HEK293 (cell line): ENCODE results near the gene MS4A10.

Experiments
- CTCF ChIA-PET: fragments of 350-600 bp; formaldehyde crosslinking; extraction: SDS; loops from one replicate; lab custom pipeline; 2021; ENCODE audit warnings: antibody characterized with exemption; lab: Yijun Ruan, JAX
- POLR2A ChIA-PET: fragments of 300-600 bp; formaldehyde crosslinking; extraction: SDS; loops from one replicate; lab custom pipeline; 2020; ENCODE audit warnings: antibody characterized with exemption, inconsistent platforms; lab: Yijun Ruan, JAX
- H3K27ac ChIP-seq: fragments of 200-500 bp; sonication (Bioruptor generic); 2 replicates; pipeline ENCODE4 v1.5.1; 2014; ENCODE audit warnings: low read depth, low read length, control low read depth, inconsistent platforms; ENCODE audit errors: extremely low read depth
- H3K36me3 ChIP-seq, 2 experiments: fragments of 200-500 bp in 1 of 2; sonication (Bioruptor generic) in 1 of 2; 1 replicate in 1 of 2; 2 replicates in 1 of 2; pipeline ENCODE4 v1.5.1; 2014 to 2017; ENCODE audit warnings: inconsistent platforms in 2 of 2, low read length in 2 of 2; ENCODE audit not compliant: control insufficient read depth in 2 of 2, insufficient read depth in 1 of 2
- H3K4me1 ChIP-seq: fragments of 200-500 bp; sonication (Bioruptor generic); 2 replicates; pipeline ENCODE4 v1.5.1; 2014; ENCODE audit warnings: mild to moderate bottlenecking, low read length, inconsistent platforms; ENCODE audit not compliant: control insufficient read depth, insufficient read depth
- H3K4me3 ChIP-seq: 2 replicates; pipeline ENCODE4 v1.5.1; 2011; ENCODE audit warnings: low read depth, mild to moderate bottlenecking, control low read depth, low read length, moderate library complexity
- H3K9me3 ChIP-seq: fragments of 200-500 bp; sonication (Bioruptor generic); 2 replicates; pipeline ENCODE4 v1.5.1; 2014; ENCODE audit warnings: low read depth, low read length, inconsistent platforms; ENCODE audit not compliant: control insufficient read depth, insufficient read depth
- GLI4 ChIP-seq: fragments of 450-650 bp; formaldehyde crosslinking; IDR thresholded peaks from 2 replicates; pipeline ENCODE4 v1.5.1; 2016; ENCODE audit warnings: missing biosample characterization, missing genetic modification characterization
- KLF10 ChIP-seq: fragments of 450-650 bp; IDR thresholded peaks from 2 replicates; pipeline ENCODE4 v1.5.1; 2018; ENCODE audit warnings: missing biosample characterization, mild to moderate bottlenecking, missing genetic modification characterization
- TCF7L2 ChIP-seq: IDR thresholded peaks from 2 replicates; pipeline ENCODE4 v1.6.1; 2011; ENCODE audit warnings: low read depth, mild to moderate bottlenecking, inconsistent platforms, low read length, moderate library complexity, borderline replicate concordance
- YY1 ChIP-seq: fragments of 450-650 bp; formaldehyde crosslinking; IDR thresholded peaks from 2 replicates; pipeline ENCODE4 v1.5.1; 2018; ENCODE audit warnings: missing biosample characterization, missing genetic modification characterization
- ZBTB7A ChIP-seq: fragments of 450-650 bp; formaldehyde crosslinking; IDR thresholded peaks from 2 replicates; pipeline ENCODE4 v1.5.1; 2016; ENCODE audit warnings: low read depth, missing biosample characterization, missing genetic modification characterization
- ZNF19 ChIP-seq: fragments of 450-650 bp; formaldehyde crosslinking; IDR thresholded peaks from 2 replicates; pipeline ENCODE4; 2016; ENCODE audit warnings: missing biosample characterization, missing genetic modification characterization, low read depth
- ZNF335 ChIP-seq: fragments of 450-650 bp; formaldehyde crosslinking; conservative IDR thresholded peaks from 2 replicates; pipeline ENCODE4 v1.5.1; 2016; ENCODE audit warnings: missing biosample characterization, missing genetic modification characterization
- ZNF48 ChIP-seq: fragments of 450-650 bp; formaldehyde crosslinking; IDR thresholded peaks from 2 replicates; pipeline ENCODE4 v1.5.1; 2016; ENCODE audit warnings: missing biosample characterization, missing genetic modification characterization
- ZNF548 ChIP-seq: fragments of 450-650 bp; formaldehyde crosslinking; IDR thresholded peaks from 2 replicates; pipeline ENCODE4 v1.5.1; 2016; ENCODE audit warnings: missing biosample characterization, missing genetic modification characterization
- ZNF558 ChIP-seq: fragments of 450-650 bp; formaldehyde crosslinking; IDR thresholded peaks from 2 replicates; pipeline ENCODE4 v1.5.1; 2016; ENCODE audit warnings: missing biosample characterization, missing genetic modification characterization
- ZNF571 ChIP-seq: fragments of 450-650 bp; formaldehyde crosslinking; IDR thresholded peaks from 2 replicates; pipeline ENCODE4 v1.5.0; 2017; ENCODE audit warnings: missing biosample characterization, missing genetic modification characterization
- ZNF626 ChIP-seq: fragments of 450-650 bp; sonication (Bioruptor Pico); formaldehyde crosslinking; IDR thresholded peaks from 2 replicates; pipeline ENCODE4 v1.5.1; 2018; ENCODE audit warnings: missing biosample characterization, missing genetic modification characterization, inconsistent platforms
- ZNF776 ChIP-seq: fragments of 450-650 bp; formaldehyde crosslinking; IDR thresholded peaks from 2 replicates; pipeline ENCODE4 v1.5.0; 2017; ENCODE audit warnings: missing biosample characterization, missing genetic modification characterization, borderline replicate concordance
- ZNF791 ChIP-seq: fragments of 450-650 bp; formaldehyde crosslinking; IDR thresholded peaks from 2 replicates; pipeline ENCODE4 v1.5.1; 2016; ENCODE audit warnings: missing biosample characterization, missing genetic modification characterization
- ZSCAN23 ChIP-seq: fragments of 450-650 bp; formaldehyde crosslinking; IDR thresholded peaks from 2 replicates; pipeline ENCODE4 v1.5.1; 2016; ENCODE audit warnings: missing biosample characterization, missing genetic modification characterization
- TF ChIP-seq, protein P1 (sequence below): fragments of 450-650 bp; formaldehyde crosslinking; IDR thresholded peaks from 2 replicates; pipeline ENCODE4 v1.5.1; 2016; ENCODE audit warnings: missing biosample characterization, missing genetic modification characterization, borderline replicate concordance
- TF ChIP-seq, protein P2 (sequence below): fragments of 450-650 bp; formaldehyde crosslinking; IDR thresholded peaks from 2 replicates; pipeline ENCODE4 v1.5.1; 2016; ENCODE audit warnings: missing biosample characterization, missing genetic modification characterization
- TF ChIP-seq, protein P3 (sequence below): fragments of 450-650 bp; formaldehyde crosslinking; IDR thresholded peaks from 2 replicates; pipeline ENCODE4 v1.5.1; 2016; ENCODE audit warnings: missing biosample characterization, missing genetic modification characterization
- TF ChIP-seq, protein P4 (sequence below): fragments of 450-650 bp; IDR thresholded peaks from 2 replicates; pipeline ENCODE4 v1.5.1; 2018; ENCODE audit warnings: missing biosample characterization, mild to moderate bottlenecking, missing genetic modification characterization

The MS4A10 gene

DNA sequence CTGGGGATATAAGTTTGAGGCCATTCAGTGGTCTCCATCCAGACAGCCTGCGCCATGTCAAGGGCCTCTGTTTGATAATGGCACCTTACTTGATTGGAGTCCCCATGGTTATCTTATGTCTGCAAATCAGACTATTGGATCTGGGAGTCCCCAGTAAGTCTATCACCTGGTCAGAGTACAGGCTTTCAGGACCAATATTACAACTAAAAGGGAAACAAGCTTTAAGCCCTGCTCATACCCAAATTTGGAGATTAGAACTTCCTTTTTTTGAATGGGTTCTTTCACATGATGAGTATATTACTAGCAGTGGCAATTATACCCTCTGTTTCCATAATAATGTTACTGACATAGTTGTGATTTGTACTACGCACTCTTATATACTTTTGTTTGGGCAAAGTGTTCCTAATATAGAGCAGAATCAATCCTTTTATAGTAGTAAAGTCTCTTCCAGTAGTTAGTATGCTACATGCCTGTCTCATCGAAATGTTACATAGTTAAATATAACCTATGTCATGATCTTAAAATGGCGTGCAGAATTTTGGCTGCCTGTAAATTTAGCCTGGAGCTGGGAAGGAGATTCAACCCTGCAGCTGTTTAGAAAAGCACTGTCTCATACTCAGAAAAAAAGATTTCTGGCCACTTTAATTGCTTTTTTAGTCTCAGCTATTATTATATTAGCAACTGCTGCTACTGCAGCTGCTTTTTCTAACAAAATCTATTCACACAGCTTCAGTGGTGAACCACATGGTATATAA, 23.5 kb upstream of the MS4A10 start:
- Histone ChIP-seq H3K27ac (no peak overlapping the region), H3K4me3 (no peak overlapping the region), H3K36me3 (no peaks in the 10 kb centered on the region), H3K4me1 (no peaks in the 10 kb centered on the region), H3K9me3 (no peaks in the 10 kb centered on the region)
- ChIA-PET CTCF (interaction anchor here (0.6 to 5.2 kb wide), 8 partner anchors 8 to 402 kb away, joined by 3 to 34 read pairs (median 4); no protein-coding TSS in a partner anchor), POLR2A (no interaction called here)
- TF ChIP-seq KLF10 (tag by site-specific recombination): no peak

DNA sequence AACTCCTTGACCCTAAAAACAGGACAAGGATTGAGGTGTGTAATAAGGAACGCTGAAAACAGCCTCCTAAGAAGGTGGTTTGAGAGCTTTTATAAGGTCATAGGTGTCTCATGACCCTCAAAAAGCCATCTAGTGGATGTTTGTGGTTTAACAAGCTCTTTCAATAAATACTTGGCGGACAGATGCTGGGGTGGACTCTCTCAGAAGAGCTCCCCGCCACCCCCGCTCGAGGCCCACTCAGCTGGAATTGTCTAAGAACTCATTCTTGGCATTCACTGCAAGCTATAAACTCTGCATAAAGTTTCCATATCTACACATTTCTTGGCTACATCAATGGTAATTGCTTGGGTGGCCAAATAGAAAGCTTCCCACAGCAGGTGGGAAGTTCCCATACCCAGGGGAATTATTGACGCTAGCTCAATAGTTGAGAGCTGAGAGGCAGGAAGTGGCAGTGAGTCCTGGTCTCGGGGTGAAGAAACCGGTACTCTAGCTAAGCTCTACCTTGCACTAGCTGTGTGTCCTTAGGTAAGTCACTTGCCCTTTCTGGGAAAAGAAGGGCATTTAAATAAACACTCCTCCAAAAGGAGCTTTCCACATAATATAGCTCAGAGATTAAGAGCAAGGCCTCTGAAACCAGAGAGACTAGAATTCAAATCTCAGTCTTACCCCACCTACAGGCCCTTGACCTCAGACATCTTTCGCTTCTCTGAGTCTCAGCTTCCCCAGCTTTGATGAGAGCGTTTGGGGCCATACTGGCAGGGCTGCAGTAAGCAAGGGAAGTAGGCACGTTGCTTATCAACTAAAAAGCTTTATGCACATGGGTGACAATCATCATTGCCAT, 22.1 kb upstream of the MS4A10 start:
- H3K27ac ChIP-seq: no peak overlapping the region
- ChIA-PET CTCF (interaction anchor here (0.6 to 5.2 kb wide), 15 partner anchors 9 to 497 kb away, joined by 3 to 34 read pairs (median 4); no protein-coding TSS in a partner anchor), POLR2A (interaction anchor here (1.1 kb wide), 1 partner anchor 12 kb away, joined by 3 read pairs; no protein-coding TSS in a partner anchor)
- H3K4me1 ChIP-seq: no peaks in the 10 kb centered on the region
- H3K4me3 ChIP-seq: no peak overlapping the region
- H3K9me3 ChIP-seq: no peaks in the 10 kb centered on the region
- H3K36me3 ChIP-seq: no peaks in the 10 kb centered on the region
- TF ChIP-seq ZNF791 (tag by site-specific recombination) (no peak), ZBTB7A (tag by site-specific recombination) (no peak), YY1 (tag by site-specific recombination) (no peak), ZNF558 (tag by site-specific recombination) (no peak), ZNF335 (tag by site-specific recombination) (no peak), ZNF571 (no peak), ZNF776 (tag by site-specific recombination) (no peak), ZNF626 (tag by site-specific recombination) (no peak), ZNF48 (tag by site-specific recombination) (no peak), KLF10 (tag by site-specific recombination) (no peak), ZNF19 (no peak), ZNF548 (tag by site-specific recombination) (no peak), GLI4 (no peak), ZSCAN23 (tag by site-specific recombination) (no peak), TCF7L2 (no peak)
- TF ChIP-seq, protein P1, sequence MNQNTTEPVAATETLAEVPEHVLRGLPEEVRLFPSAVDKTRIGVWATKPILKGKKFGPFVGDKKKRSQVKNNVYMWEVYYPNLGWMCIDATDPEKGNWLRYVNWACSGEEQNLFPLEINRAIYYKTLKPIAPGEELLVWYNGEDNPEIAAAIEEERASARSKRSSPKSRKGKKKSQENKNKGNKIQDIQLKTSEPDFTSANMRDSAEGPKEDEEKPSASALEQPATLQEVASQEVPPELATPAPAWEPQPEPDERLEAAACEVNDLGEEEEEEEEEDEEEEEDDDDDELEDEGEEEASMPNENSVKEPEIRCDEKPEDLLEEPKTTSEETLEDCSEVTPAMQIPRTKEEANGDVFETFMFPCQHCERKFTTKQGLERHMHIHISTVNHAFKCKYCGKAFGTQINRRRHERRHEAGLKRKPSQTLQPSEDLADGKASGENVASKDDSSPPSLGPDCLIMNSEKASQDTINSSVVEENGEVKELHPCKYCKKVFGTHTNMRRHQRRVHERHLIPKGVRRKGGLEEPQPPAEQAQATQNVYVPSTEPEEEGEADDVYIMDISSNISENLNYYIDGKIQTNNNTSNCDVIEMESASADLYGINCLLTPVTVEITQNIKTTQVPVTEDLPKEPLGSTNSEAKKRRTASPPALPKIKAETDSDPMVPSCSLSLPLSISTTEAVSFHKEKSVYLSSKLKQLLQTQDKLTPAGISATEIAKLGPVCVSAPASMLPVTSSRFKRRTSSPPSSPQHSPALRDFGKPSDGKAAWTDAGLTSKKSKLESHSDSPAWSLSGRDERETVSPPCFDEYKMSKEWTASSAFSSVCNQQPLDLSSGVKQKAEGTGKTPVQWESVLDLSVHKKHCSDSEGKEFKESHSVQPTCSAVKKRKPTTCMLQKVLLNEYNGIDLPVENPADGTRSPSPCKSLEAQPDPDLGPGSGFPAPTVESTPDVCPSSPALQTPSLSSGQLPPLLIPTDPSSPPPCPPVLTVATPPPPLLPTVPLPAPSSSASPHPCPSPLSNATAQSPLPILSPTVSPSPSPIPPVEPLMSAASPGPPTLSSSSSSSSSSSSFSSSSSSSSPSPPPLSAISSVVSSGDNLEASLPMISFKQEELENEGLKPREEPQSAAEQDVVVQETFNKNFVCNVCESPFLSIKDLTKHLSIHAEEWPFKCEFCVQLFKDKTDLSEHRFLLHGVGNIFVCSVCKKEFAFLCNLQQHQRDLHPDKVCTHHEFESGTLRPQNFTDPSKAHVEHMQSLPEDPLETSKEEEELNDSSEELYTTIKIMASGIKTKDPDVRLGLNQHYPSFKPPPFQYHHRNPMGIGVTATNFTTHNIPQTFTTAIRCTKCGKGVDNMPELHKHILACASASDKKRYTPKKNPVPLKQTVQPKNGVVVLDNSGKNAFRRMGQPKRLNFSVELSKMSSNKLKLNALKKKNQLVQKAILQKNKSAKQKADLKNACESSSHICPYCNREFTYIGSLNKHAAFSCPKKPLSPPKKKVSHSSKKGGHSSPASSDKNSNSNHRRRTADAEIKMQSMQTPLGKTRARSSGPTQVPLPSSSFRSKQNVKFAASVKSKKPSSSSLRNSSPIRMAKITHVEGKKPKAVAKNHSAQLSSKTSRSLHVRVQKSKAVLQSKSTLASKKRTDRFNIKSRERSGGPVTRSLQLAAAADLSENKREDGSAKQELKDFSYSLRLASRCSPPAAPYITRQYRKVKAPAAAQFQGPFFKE: no peak
- TF ChIP-seq, protein P2, sequence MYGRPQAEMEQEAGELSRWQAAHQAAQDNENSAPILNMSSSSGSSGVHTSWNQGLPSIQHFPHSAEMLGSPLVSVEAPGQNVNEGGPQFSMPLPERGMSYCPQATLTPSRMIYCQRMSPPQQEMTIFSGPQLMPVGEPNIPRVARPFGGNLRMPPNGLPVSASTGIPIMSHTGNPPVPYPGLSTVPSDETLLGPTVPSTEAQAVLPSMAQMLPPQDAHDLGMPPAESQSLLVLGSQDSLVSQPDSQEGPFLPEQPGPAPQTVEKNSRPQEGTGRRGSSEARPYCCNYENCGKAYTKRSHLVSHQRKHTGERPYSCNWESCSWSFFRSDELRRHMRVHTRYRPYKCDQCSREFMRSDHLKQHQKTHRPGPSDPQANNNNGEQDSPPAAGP (tag by site-specific recombination): no peak
- TF ChIP-seq, protein P3, sequence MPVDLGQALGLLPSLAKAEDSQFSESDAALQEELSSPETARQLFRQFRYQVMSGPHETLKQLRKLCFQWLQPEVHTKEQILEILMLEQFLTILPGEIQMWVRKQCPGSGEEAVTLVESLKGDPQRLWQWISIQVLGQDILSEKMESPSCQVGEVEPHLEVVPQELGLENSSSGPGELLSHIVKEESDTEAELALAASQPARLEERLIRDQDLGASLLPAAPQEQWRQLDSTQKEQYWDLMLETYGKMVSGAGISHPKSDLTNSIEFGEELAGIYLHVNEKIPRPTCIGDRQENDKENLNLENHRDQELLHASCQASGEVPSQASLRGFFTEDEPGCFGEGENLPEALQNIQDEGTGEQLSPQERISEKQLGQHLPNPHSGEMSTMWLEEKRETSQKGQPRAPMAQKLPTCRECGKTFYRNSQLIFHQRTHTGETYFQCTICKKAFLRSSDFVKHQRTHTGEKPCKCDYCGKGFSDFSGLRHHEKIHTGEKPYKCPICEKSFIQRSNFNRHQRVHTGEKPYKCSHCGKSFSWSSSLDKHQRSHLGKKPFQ (tag by site-specific recombination): no peak
- TF ChIP-seq, protein P4, sequence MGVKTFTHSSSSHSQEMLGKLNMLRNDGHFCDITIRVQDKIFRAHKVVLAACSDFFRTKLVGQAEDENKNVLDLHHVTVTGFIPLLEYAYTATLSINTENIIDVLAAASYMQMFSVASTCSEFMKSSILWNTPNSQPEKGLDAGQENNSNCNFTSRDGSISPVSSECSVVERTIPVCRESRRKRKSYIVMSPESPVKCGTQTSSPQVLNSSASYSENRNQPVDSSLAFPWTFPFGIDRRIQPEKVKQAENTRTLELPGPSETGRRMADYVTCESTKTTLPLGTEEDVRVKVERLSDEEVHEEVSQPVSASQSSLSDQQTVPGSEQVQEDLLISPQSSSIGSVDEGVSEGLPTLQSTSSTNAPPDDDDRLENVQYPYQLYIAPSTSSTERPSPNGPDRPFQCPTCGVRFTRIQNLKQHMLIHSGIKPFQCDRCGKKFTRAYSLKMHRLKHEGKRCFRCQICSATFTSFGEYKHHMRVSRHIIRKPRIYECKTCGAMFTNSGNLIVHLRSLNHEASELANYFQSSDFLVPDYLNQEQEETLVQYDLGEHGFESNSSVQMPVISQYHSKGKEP (tag by site-specific recombination): no peak
